Measurements from ENCODE around the gene DPY30.
"Not testable (repeated sequence)": the region's sequence is repeated elsewhere in the genome, so short reads cannot be mapped to it uniquely, and the experiment has no call there.

The DPY30 gene

GRCh38 chr2:32039447-32040219 lies at the start of gene DPY30:
DPY30 (minus strand) TSS chr2:32039805; CDS start chr2:32039456, 349 bp downstream.
- DNase-seq = peak; percentile 86 to 88

- DNase-seq = no peak
These were observed 34.5 kb upstream of the DPY30 start for GRCh38 chr2:32074134-32074506.

- no peak for DNase-seq
These were observed 27.9 kb upstream of the DPY30 start for GRCh38 chr2:32067549-32067948.

GRCh38 chr2:32064713-32065112 lies 25.1 kb upstream of the DPY30 start:
- DNase-seq = no peak

- no peak for DNase-seq
These were observed 24.5 kb upstream of the DPY30 start for GRCh38 chr2:32064021-32064601.

- DNase-seq = peak; percentile 96 to 97
These were observed 23.9 kb upstream of the DPY30 start, which contains the start of gene SPAST for GRCh38 chr2:32063310-32064020. SPAST (plus strand) TSS chr2:32063556; CDS start chr2:32063832, 276 bp downstream.

- no peak for DNase-seq
These were observed 22.6 kb upstream of the DPY30 start for GRCh38 chr2:32061973-32062861.

GRCh38 chr2:32061430-32061829 lies 21.8 kb upstream of the DPY30 start:
- no peak for DNase-seq

- no peak for DNase-seq
These were observed 20.7 kb upstream of the DPY30 start for GRCh38 chr2:32060266-32060665.

- no peak for DNase-seq
These were observed 18.5 kb upstream of the DPY30 start for GRCh38 chr2:32058130-32058529.

- not testable (repeated sequence) for DNase-seq
These were observed 15.0 kb upstream of the DPY30 start for GRCh38 chr2:32054583-32054982.

- DNase-seq = no peak
These were observed 12.3 kb upstream of the DPY30 start for GRCh38 chr2:32051836-32052439.

- no peak for DNase-seq
These were observed 4.0 kb upstream of the DPY30 start for GRCh38 chr2:32043561-32043960.

GRCh38 chr2:32034198-32034887 lies 5.3 kb downstream of the DPY30 start:
- not testable (repeated sequence) for DNase-seq

- DNase-seq = not testable (repeated sequence)
These were observed 20.7 kb downstream of the DPY30 start for GRCh38 chr2:32018789-32019482.

GRCh38 chr2:32012872-32013271 lies 26.7 kb downstream of the DPY30 start:
- no peak for DNase-seq

- no peak for DNase-seq
These were observed 28.1 kb downstream of the DPY30 start for GRCh38 chr2:32011485-32011960.

GRCh38 chr2:32010670-32011484 lies 28.7 kb downstream of the DPY30 start, which contains the start of gene MEMO1:
MEMO1 (minus strand) TSS chr2:32011008; CDS start chr2:32010247, 761 bp downstream.
- peak; percentile 89 to 91 for DNase-seq

GRCh38 chr2:32010280-32010669 lies 29.3 kb downstream of the DPY30 start:
- DNase-seq = peak; percentile 49 to 58
